ENCODE results near the gene PRSS27.

- TF ChIP-seq CTCF (IDR thresholded peaks at IDR 0.05; ENCODE audit: low read length) (no peak), EZH2 (IDR thresholded peaks at IDR 0.05; ENCODE audit: borderline replicate concordance, low read length) (no peak)
These were observed 9.3 kb downstream of the PRSS27 start for GRCh38 chr16:2710711-2711231.
